Activated CD4-positive, alpha-beta memory T cell treated with anti-CD3 and anti-CD28 coated beads, Interleukin-2, amount 10 ng/mL, durations not matched to agents 7 days and 5 days (primary cell): Measurements from ENCODE around the gene BRD3OS. TPM values are rescaled to one million over a fixed set of nuclear protein-coding genes. Genes with fewer than 3 reads are reported as not detected.

Experiments
- CTCF ChIA-PET: fragments of 350-600 bp; sonication (Branson Sonifier 250); formaldehyde crosslinking; loops from one replicate; lab custom pipeline; 2021; ENCODE audit warnings: antibody characterized with exemption, inconsistent platforms; lab: Charles Lee
- POLR2A ChIA-PET: fragments of 350-600 bp; sonication (Branson Sonifier 250); formaldehyde crosslinking; loops from one replicate; lab custom pipeline; 2021; ENCODE audit warnings: antibody characterized with exemption; lab: Charles Lee
- DNase-seq: peaks from one replicate; pipeline ENCODE4 v3.0.0-alpha.2; 2020
- H3K27ac Mint-ChIP-seq: one replicate; pipeline ENCODE4 v1.8.0; 2021; ENCODE audit warnings: mild to moderate bottlenecking, mixed read lengths
- H3K27me3 Mint-ChIP-seq: one replicate; pipeline ENCODE4 v1.8.0; 2021; ENCODE audit warnings: mixed read lengths
- H3K36me3 Mint-ChIP-seq: one replicate; pipeline ENCODE4 v1.8.0; 2021; ENCODE audit warnings: low read depth, mixed read lengths
- H3K4me1 Mint-ChIP-seq: one replicate; pipeline ENCODE4 v1.8.0; 2021; ENCODE audit warnings: mixed read lengths
- H3K4me3 Mint-ChIP-seq: one replicate; pipeline ENCODE4 v1.8.0; 2021; ENCODE audit warnings: mild to moderate bottlenecking, mixed read lengths
- H3K9me3 Mint-ChIP-seq: one replicate; pipeline ENCODE4 v1.8.0; 2021; ENCODE audit warnings: mixed read lengths
- total RNA-seq, 2 experiments: library from RNA; stranded (reverse); gene quantifications; one replicate each; pipeline ENCODE4 v1.2.3, GENCODE V29; 2021

BRD3OS gene
- total RNA-seq, 2 experiments from 2014 or later: 9.6 to 10.3 TPM

DNA sequence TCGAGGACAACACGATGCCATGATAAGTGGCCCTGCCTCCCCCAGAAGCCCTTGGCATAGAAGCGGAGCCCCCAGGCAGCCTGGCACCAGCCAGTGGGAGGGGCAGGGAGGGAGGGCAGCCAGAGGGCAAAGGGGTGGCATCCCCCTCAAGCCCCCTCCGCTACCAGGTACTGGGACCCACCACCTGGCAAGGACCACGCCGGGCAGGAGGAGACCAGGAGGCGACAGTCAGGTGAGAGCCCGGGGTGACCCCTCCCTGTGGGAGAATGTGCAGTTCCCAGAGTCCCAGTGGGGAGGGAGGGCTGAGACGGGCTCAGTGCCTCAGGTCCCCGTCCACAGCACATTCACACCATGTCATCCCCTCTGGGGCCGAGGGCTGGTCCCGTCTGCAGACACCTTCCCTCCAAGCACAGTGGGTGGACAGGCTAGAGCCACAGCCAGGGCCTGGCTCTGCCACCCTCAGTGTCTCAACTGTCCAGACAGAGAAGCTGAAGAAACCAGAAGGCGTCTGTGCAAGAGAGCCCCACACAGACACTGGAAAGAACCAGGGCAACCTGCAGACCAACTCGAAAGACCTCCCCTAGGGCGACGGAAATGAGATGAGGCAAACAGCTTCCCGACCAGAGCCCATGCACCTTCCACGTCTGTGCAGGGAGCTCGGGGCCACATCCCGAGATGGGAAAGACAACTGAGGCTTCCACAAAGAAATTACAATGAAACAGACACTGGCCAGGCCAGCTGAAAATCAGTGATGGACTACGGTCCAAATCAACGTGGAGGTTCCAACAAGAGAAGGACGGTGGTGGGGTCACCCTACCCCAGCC, 31.4 kb downstream of the BRD3OS start:
- peaks cover 10% of the 10 kb centered on the region for H3K4me1 Mint-ChIP-seq
- no peak overlapping the region for H3K4me3 Mint-ChIP-seq
- H3K36me3 Mint-ChIP-seq: no peaks in the 10 kb centered on the region
- no peak for DNase-seq
- no peak overlapping the region for H3K27ac Mint-ChIP-seq
- H3K9me3 Mint-ChIP-seq: no peaks in the 10 kb centered on the region
- H3K27me3 Mint-ChIP-seq: no peaks in the 10 kb centered on the region
- ChIA-PET CTCF (no interaction called here), POLR2A (no interaction called here)

DNA sequence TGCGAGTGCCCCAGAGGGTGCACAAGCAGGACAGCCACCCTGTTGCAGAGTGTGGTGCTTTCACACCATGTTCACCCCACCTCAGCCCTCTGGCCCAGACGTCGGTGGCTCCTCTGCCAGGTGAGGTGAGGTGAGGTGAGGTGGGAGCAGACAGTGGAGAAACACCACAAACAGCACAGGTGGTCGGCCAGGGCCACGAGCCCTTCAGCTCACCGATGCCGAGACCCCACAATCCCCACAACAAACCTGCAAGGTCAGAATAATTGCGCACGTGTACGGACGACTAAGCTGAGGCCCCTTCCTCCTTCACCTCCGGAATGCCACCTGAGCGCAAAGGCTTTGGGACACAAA, 32.0 kb downstream of the BRD3OS start:
- Mint-ChIP-seq H3K4me3 (no peak overlapping the region), H3K27ac (no peak overlapping the region), H3K27me3 (no peaks in the 10 kb centered on the region), H3K36me3 (no peaks in the 10 kb centered on the region), H3K9me3 (no peaks in the 10 kb centered on the region), H3K4me1 (peaks cover 10% of the 10 kb centered on the region)
- ChIA-PET CTCF (no interaction called here), POLR2A (no interaction called here)
- DNase-seq: no peak

DNA sequence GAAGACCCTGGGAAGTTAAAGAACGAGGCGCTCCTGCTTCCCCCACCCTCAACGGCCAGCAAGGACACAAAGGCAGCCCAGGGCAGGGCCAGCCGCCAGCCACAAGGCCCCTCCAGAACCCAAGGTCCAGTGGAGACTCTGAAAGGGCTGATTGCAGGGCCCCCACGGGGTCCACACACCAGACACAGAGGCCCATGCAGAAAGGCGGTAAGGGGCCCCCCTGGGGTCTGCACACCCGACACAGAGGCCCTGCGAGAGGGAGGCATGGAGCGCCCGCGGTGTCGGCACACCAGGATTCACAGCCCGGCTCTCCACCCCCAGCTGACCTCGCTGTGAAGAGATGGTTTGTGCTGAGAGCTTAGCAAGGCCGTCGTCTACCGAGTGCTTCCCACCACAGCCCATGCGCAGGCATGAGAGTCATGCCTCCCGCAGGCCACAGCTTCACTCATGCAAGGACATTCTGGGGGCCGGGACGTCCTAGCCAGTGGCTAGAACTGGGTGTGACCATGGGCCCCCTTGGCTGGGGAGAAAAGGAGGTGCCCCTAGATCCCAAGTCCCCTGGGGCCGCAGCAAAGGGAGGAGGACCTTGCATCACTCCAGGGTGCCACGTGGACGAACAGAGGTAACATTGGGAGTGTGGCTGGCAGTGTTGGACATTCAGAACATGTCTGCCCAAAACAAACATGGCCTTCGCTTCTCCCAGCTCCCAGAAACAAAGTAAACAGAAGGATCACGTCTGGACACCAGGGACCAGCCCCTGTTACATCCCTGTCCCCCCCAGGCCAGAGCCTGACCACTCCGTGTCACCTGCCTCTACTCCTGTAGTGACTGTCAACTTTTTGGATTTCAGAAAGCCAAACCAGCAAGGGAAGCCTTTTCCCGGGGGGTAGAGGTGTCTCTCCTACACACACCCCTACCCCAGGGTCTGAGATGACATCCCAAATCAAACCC, 32.7 kb downstream of the BRD3OS start:
- Mint-ChIP-seq H3K4me3 (no peak overlapping the region), H3K27ac (no peak overlapping the region), H3K4me1 (peaks cover 10% of the 10 kb centered on the region), H3K36me3 (no peaks in the 10 kb centered on the region), H3K9me3 (no peaks in the 10 kb centered on the region), H3K27me3 (no peaks in the 10 kb centered on the region)
- POLR2A ChIA-PET: no interaction called here
- DNase-seq: no peak
- CTCF ChIA-PET: no interaction called here

DNA sequence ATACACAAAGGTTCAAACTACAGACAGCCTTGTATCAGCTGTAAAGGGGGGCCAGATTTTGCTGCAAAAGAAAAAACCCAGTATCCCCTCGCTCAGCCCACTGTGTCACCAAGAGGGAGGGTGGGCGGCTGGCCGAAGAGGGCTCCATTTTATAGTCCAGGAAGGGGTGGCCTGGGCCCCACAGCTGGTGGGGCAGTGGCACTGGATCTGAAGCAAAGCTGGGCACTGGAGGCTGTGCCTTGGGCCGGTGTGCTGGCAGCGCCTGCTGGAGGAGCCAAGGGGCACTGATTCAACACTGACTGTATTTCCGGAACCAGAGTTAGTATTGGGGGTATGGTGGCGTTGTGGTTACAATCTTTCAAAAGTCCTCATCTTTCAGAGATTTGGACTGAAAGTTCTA, 33.4 kb downstream of the BRD3OS start:
- Mint-ChIP-seq H3K4me3 (no peak overlapping the region), H3K9me3 (no peaks in the 10 kb centered on the region), H3K36me3 (no peaks in the 10 kb centered on the region), H3K27me3 (no peaks in the 10 kb centered on the region), H3K27ac (no peak overlapping the region), H3K4me1 (peaks cover 10% of the 10 kb centered on the region)
- ChIA-PET CTCF (no interaction called here), POLR2A (no interaction called here)
- no peak for DNase-seq

- no peaks in the 10 kb centered on the region for H3K27me3 Mint-ChIP-seq
- ChIA-PET POLR2A (no interaction called here), CTCF (no interaction called here)
- no peaks in the 10 kb centered on the region for H3K36me3 Mint-ChIP-seq
- peaks cover 10% of the 10 kb centered on the region for H3K4me1 Mint-ChIP-seq
- H3K9me3 Mint-ChIP-seq: no peaks in the 10 kb centered on the region
- H3K27ac Mint-ChIP-seq: no peak overlapping the region
- DNase-seq: no peak
- no peak overlapping the region for H3K4me3 Mint-ChIP-seq
Observed at GRCh38 chr9:134059188-134059641, 33.9 kb downstream of the BRD3OS start.

- DNase-seq: no peak
- Mint-ChIP-seq H3K27me3 (no peaks in the 10 kb centered on the region), H3K4me1 (peaks cover 10% of the 10 kb centered on the region), H3K27ac (no peak overlapping the region), H3K9me3 (no peaks in the 10 kb centered on the region), H3K36me3 (no peaks in the 10 kb centered on the region), H3K4me3 (no peak overlapping the region)
- ChIA-PET POLR2A (no interaction called here), CTCF (no interaction called here)
Observed at GRCh38 chr9:134059661-134060395, 34.5 kb downstream of the BRD3OS start.

DNA sequence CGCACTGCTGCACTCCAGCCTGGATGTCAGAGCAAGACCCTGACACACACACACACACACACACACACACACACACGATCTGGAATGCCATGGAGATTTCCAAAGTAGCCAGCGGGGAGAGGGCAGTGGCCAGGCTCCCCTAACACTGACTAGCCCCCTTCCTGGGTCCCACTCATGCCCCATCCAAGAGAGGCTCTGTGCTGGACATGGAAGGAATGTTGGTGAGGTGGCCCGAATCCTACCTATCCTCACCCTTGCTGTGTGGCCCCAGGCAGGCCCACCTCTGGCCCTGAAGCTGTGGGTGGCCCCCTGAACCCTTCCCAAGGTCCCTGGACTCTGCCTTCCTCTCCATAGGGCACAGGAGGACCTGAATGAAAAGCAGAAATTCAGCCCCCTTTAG, 35.3 kb downstream of the BRD3OS start:
- DNase-seq: no peak
- no peaks in the 10 kb centered on the region for H3K36me3 Mint-ChIP-seq
- no peak overlapping the region for H3K27ac Mint-ChIP-seq
- no peak overlapping the region for H3K4me3 Mint-ChIP-seq
- no peaks in the 10 kb centered on the region for H3K27me3 Mint-ChIP-seq
- POLR2A ChIA-PET: no interaction called here
- CTCF ChIA-PET: no interaction called here
- H3K9me3 Mint-ChIP-seq: no peaks in the 10 kb centered on the region
- peaks cover 13% of the 10 kb centered on the region for H3K4me1 Mint-ChIP-seq

DNA sequence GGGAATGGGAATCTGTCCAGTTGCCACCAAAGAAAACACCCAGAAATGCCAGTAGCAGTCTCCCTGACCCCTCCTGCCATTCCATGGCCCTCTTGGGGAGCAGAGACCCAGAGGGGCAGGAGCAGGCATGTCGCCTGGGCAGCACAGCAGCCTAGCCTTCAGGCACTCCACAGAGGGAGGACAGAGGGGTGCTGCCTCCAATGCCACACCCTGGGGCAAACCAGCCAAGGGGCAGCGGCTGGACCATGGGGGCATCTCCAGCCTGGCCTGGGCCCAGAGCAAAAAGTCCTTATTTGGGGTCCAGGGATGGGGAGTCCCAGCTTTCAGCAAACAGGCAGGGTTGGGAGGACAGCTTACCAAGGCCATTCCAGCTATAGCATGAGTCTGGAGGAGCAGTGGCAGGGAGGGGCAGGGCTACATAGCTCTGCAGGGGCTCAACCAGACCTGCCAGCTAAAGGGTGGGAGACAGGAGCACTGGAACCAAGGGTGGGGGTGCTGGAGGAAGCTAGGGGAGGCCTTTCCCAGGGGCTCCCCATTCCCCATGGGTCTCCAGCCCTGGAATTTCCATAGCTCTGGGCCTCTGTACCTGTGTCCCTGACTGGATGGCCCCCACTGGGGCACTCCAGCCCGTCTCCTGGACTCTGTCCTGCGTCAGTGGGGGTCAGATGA, 35.9 kb downstream of the BRD3OS start:
- CTCF ChIA-PET: no interaction called here
- peaks cover 19% of the 10 kb centered on the region for H3K4me1 Mint-ChIP-seq
- no peak overlapping the region for H3K4me3 Mint-ChIP-seq
- no peaks in the 10 kb centered on the region for H3K36me3 Mint-ChIP-seq
- no peaks in the 10 kb centered on the region for H3K9me3 Mint-ChIP-seq
- POLR2A ChIA-PET: no interaction called here
- no peak overlapping the region for H3K27ac Mint-ChIP-seq
- H3K27me3 Mint-ChIP-seq: no peaks in the 10 kb centered on the region
- no peak for DNase-seq

DNA sequence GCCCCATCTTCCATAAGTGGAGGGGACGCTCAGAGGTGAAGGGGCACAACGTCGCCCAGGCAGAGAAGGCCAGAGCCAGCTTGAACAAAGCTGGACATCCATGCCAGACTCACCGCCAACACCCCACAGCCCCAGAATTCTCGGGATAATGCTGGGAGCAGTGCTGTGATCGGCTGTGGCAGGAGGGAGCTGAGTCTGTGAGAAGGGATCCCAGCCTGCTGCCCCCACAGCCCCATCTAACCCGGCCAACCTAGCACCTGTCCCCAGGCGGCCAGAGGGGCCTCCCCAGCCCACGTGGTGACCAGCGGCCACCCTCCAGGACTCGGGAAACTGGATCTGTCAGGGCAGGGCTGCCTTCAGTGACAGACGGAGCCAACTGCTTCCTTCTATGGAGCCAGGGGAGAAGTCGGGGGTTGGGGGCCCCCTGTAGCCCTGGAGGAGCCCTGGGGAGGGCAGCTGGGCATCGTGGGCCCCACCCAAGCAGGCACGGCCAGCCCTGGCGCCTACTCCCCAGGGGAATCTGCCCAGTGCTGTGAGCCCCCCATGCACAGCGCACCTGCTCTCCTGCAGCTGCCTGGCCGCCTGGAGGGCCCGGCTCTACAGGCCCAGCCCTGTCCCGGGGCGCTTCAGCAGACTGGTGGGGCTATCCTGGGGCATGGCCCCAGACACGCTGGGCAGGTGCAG, 36.5 kb downstream of the BRD3OS start:
- H3K27ac Mint-ChIP-seq: no peak overlapping the region
- ChIA-PET POLR2A (no interaction called here), CTCF (no interaction called here)
- no peaks in the 10 kb centered on the region for H3K27me3 Mint-ChIP-seq
- no peak overlapping the region for H3K4me3 Mint-ChIP-seq
- no peaks in the 10 kb centered on the region for H3K9me3 Mint-ChIP-seq
- H3K4me1 Mint-ChIP-seq: peaks cover 24% of the 10 kb centered on the region
- H3K36me3 Mint-ChIP-seq: no peaks in the 10 kb centered on the region
- no peak for DNase-seq

GRCh38 chr9:134062461-134063087, 37.3 kb downstream of the BRD3OS start:
- Mint-ChIP-seq H3K27ac (no peak overlapping the region), H3K9me3 (no peaks in the 10 kb centered on the region), H3K27me3 (no peaks in the 10 kb centered on the region), H3K4me3 (no peak overlapping the region), H3K4me1 (peaks cover 25% of the 10 kb centered on the region), H3K36me3 (no peaks in the 10 kb centered on the region)
- ChIA-PET POLR2A (interaction anchor here (4.5 kb wide), 1 partner anchor 37 kb away, joined by 21 read pairs; the partner anchor contains the start of gene BRD3OS), CTCF (no interaction called here)
- DNase-seq: no peak

- Mint-ChIP-seq H3K27ac (no peak overlapping the region), H3K4me1 (peaks cover 25% of the 10 kb centered on the region), H3K27me3 (no peaks in the 10 kb centered on the region), H3K4me3 (no peak overlapping the region), H3K36me3 (no peaks in the 10 kb centered on the region), H3K9me3 (no peaks in the 10 kb centered on the region)
- CTCF ChIA-PET: no interaction called here
- DNase-seq: no peak
- POLR2A ChIA-PET: interaction anchor here (4.5 kb wide), 1 partner anchor 37 kb away, joined by 21 read pairs; the partner anchor contains the start of gene BRD3OS
Observed at GRCh38 chr9:134063088-134063570, 37.8 kb downstream of the BRD3OS start.
